AG10803 (cell line): ENCODE measurements around the gene GOLGA6A.
"Not testable (repeated sequence)": the region's sequence is repeated elsewhere in the genome, so short reads cannot be mapped to it uniquely, and the experiment has no call there.

Source experiments
- DNase-seq: peaks from one replicate; pipeline ENCODE4 v3.0.0; 2010; ENCODE audit warnings: low read depth
- H3K4me3 ChIP-seq: 2 replicates; pipeline ENCODE4 v1.5.1; 2011; ENCODE audit warnings: mild to moderate bottlenecking, low read length, control low read depth
- TF ChIP-seq, protein P1 (sequence below): conservative IDR thresholded peaks from 2 replicates; pipeline ENCODE4 v1.5.1; 2011; ENCODE audit warnings: mild to moderate bottlenecking, low read length, control low read depth, inconsistent platforms

Gene GOLGA6A

DNA sequence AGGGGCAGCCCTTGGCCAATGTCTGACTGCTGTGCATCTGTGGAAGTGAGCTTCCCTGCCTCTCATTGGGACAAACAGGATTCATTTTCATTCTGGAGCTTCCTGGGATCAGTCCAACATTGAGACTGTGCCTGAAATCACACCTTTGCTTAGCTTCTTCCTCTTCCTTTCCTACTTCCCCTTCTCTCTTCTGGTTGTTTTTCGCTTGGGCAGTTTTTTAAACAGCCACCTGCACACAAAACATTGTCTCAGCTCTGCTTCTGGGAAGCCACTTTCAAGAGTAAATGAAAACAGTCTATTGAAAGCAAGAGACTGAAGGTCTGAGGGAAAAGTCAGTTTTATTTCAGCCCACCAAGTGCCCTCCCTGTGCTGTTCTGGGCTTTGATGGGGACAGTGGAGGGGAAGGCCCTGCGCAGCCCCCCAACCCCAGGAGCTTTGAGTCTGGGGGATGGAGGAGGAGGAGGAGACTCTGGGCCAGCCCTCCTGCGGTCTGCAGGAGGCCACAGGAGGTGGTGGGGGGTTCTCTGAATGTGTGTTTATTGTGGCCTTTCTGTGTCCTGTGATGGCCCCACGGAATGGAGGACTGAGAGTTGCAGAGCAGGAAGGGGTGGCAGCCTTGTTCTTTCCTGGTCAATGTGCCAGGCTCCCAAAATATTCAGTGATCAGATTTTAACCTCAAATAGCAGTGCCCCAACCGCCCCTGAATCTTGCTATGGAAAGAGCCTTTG lies 40.2 kb upstream of the GOLGA6A start:
- DNase-seq, result no peak
- TF ChIP-seq, protein P1, sequence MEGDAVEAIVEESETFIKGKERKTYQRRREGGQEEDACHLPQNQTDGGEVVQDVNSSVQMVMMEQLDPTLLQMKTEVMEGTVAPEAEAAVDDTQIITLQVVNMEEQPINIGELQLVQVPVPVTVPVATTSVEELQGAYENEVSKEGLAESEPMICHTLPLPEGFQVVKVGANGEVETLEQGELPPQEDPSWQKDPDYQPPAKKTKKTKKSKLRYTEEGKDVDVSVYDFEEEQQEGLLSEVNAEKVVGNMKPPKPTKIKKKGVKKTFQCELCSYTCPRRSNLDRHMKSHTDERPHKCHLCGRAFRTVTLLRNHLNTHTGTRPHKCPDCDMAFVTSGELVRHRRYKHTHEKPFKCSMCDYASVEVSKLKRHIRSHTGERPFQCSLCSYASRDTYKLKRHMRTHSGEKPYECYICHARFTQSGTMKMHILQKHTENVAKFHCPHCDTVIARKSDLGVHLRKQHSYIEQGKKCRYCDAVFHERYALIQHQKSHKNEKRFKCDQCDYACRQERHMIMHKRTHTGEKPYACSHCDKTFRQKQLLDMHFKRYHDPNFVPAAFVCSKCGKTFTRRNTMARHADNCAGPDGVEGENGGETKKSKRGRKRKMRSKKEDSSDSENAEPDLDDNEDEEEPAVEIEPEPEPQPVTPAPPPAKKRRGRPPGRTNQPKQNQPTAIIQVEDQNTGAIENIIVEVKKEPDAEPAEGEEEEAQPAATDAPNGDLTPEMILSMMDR, result no peak
- no peak overlapping the region for H3K4me3 ChIP-seq

DNA sequence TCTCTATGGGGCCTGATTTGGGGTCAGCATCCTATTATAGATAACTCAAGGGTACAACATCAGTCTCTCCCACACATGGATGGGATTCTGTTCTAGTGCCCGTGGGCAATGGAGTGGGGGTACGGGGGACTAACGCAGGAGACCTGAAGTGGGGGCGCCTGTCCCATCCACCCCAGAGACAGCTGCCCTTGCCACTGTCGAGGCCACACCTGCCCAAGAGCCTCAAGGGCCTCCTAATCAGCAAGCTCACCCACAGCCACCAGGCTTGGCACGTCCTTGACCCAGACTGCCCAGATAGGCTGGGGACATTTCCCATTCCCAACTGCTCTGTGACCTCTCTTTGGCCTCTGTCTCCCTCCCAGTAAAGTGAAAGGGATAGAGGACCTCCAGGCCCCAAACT lies 39.5 kb upstream of the GOLGA6A start:
- H3K4me3 ChIP-seq, result no peak overlapping the region
- no peak for DNase-seq
- TF ChIP-seq, protein P1, result no peak

DNA sequence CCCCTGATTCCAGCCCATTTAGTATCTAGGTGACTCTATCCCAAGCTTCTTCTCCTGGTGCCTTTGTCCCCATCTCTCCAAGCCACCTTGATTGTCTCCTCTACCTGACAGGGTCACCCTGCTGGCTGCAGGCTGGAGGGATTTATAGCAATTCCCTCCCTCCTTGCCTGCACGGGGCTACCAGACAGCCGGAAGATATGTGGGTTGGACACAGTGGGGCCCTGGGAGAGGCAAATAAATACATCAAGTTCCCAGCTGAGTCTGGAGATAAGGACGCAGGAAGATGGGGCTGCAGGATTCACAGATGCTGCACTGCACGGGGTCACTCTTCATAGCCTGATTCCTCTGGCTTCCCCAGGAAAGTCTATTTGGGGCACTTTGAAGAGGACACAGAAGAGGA lies 38.7 kb upstream of the GOLGA6A start:
- no peak for DNase-seq
- H3K4me3 ChIP-seq, result no peak overlapping the region
- TF ChIP-seq, protein P1, result no peak

DNA sequence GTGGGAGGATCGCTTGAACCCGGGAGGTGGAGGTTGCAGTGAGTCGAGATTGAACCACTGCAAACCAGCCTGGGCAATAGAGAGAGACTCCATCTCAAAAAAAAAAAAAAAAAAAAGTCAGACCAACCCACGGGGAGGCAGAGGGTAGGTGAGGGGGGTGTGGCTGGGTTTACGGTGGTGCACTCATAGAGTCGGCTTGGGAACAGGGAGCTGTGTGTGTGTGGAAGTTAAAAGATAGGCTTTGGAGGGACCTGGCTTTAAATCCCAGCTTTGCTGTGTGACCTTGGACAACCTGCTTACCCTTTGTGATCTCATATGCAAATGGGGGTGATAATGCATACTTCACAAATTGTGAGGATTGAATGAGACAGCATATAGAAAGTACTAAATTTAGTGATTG lies 38.1 kb upstream of the GOLGA6A start:
- H3K4me3 ChIP-seq, result no peak overlapping the region
- DNase-seq, result no peak
- TF ChIP-seq, protein P1, result no peak

DNA sequence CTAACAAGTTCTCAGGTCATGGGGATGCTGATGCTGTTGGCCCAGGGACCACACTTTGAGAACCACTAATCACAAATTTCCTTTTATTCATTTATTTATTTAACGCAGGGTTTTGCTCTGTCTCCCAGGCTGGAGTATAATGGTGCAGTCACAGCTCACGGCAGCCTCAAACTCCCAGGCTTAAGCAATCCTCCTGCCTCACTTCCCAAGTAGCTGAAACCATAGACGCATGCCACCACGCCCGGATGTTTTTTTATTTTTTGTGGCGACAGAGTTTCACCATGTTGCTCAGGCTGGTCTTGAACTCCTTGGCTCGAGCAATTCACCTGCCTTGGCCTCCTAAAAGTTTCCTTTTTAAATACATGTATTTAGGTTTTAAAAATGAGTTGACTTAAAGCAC lies 27.4 kb upstream of the GOLGA6A start:
- DNase-seq, result no peak
- TF ChIP-seq, protein P1, result no peak
- H3K4me3 ChIP-seq, result no peak overlapping the region

DNA sequence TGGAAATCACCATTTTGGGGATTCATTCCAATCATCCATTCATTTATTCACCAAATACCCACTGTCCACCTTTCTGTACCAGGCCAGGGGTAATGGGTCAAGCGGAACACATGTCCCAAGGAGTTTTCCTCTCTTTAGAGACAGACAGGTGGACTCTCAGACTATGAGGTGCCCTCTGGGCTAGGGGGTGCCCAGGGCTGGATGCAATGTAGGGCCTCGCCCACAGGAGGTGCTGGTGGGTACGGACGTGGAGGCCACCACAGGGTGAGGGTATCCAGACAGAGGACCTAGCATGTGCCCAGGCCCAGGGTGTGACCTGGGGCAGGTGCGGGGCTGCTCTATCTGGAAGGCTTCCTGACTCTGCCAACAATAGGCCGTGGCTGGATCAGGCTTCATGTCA lies 26.3 kb upstream of the GOLGA6A start:
- not testable (repeated sequence) for H3K4me3 ChIP-seq, DNase-seq

DNA sequence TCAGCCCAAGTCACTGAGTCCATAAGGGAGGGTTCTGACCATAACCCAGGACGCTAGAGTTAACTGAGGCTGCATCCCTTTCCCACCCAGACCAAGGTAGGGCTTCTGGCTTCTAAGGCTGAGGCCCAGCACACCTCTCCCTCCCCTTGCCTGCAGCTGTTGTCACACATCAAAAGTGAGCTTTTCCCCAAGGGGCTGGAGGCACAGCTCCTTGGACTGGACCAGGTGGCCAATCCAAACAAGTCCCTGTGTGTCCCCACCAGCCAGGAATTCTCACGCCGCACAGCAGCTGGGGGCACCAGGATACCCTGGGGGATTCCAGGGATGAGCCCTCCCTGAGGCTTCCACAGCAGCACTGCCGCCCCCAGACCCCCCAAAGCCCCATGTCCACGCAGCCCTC lies 25.8 kb upstream of the GOLGA6A start:
- no peak for DNase-seq
- TF ChIP-seq, protein P1, result no peak

DNA sequence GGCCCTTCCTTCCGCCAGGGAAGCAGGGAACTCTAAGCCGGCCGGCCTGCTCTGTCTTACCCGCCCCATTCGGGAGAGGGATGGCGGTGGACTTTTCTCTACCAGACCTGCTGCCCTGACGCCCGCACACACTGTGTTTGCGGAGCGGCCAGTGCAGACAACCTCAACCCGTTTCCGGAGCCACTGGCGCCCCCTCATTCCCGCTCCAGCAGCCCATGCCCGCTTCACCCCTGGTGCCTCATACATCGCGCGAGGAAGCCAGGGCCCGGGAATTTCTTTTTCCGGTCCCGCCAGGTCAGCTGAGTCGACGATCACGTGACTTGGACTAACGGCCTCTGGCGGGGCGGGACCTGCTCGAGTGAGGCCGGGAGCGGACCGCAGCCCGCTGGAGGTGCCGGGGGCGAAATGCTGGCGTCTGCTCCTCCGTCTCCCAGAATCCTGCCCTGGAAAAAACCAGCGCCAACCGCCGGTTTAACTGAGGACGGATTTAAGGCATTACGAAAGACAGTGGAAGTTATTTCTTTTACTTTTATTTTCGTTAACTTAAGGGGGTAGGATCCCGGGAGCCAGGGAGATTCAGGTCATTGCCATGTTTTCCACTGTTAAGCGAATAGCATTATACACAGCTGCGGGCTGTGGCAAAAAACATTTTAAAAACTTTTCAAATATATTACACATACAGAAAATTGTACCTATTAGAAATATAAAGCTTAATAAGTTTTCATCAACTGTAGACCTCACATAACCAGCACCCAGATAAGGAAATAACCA lies 17.8 kb upstream of the GOLGA6A start:
- peak overlapping the region; percentile 54 for H3K4me3 ChIP-seq
- peak; percentile 90 for DNase-seq

More for the DNA sequence above, 25.8 kb upstream of the GOLGA6A start:
- H3K4me3 ChIP-seq, result no peak overlapping the region

DNA sequence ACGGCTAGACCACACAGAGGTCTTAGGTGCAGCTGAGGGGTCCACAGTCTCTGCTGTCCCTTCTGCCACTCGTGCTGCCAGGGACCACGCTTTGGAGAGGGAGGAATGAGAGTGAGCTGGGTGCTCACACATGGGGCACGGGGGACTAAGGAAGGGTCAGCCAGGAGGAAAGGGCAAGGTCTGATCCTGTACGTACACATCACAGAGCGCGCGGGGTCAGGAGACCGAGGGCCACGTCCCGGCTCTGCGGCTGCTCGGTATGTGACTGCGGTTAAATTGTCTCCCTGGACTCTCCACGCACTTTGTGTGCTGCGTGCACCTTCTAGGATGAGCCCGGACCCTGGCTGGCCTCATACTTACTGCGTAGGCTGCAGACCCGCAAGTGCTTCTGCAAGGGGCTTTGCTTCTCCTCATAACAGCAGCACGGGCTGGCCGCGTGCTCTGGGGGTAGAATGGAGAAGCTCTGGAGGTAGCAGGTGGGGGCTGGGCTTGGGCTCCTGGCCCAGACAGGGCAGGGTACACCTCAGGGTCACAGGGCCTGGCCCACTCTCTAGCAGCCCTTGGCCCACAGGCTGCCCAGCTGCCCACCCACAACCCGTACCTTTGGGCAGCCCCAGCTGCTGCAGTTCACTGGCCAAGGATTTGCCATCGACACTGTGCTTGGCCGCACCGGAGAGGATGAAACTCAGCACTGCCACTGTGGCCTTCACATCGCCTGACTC lies 14.6 kb upstream of the GOLGA6A start:
- not testable (repeated sequence) for DNase-seq, H3K4me3 ChIP-seq

DNA sequence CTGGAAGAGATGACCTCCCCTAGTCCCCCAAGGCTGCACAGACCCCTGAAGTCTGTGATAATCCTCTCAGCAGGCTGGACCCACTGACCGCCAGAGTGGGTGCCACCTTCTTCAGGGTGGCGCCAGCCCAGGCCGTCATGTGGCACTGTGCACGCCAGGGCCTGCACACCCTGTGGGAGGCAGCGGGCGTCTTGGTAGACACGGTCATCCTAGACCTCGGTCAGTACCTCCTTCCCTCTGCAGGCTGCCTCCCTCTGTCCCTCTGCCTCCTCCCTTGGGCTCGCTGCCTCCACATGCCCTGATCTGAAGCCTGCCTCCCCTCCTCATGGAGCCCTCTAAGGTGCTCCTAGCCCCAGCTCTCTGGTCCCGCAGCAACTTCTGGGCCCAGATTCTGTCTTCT lies 13.3 kb upstream of the GOLGA6A start:
- DNase-seq, H3K4me3 ChIP-seq: not testable (repeated sequence)

DNA sequence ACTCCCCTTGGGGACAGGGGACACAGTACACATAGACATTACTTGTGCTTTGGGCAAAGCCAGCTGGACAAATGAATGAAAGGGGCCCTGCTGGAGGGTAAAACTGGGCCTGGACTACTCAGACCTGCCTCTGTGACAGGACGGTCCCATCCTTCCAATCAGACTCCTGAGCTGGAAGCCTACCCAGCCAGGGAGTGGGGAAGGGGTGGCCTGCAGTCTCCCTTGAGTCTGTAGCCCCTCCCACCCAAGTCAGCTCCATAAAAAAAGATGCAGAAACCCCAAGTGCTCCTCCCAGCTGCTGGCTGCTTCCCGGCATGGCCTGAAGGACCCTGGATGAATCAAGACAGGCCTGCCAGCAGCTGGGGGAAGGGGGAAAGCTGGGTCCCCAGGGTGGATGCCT lies 12.2 kb upstream of the GOLGA6A start:
- DNase-seq, H3K4me3 ChIP-seq: not testable (repeated sequence)
